Upper lobe of left lung (tissue), 4 donors: ENCODE data around the gene HDAC5.
A peak's percentile ranks its signal among the peaks of the same experiment; 100 is the strongest.

Source experiments
- CTCF ChIP-seq, 6 experiments: fragments of 450-650 bp in 4 of 6; fragments of 200-600 bp in 2 of 6; sonication (generic) in 2 of 6; IDR thresholded peaks; one replicate each; pipeline ENCODE4 v1.5.1; 2016 to 2019; ENCODE audit warnings: antibody characterized with exemption in 6 of 6
- POLR2A ChIP-seq, 4 donors: fragments of 450-650 bp; IDR thresholded peaks; one replicate each; pipeline ENCODE4 v1.5.1; 2016 to 2017; ENCODE audit warnings: antibody characterized with exemption in 4 of 4, mild to moderate bottlenecking in 2 of 4

- TF ChIP-seq CTCF (IDR thresholded peaks at IDR 0.05), result peak in 1 of 6 experiments; percentile 11
- TF ChIP-seq POLR2A (IDR thresholded peaks at IDR 0.05), result no peak
Measured at GRCh38 chr17:44084131-44084538, 39.3 kb downstream of the HDAC5 start.
